ENCODE results near the gene APBA2. TPM values are rescaled to one million over a fixed set of nuclear protein-coding genes. Genes with fewer than 3 reads are reported as not detected.

The APBA2 gene
- total and polyA plus RNA-seq, 7 donors, result 0.06 to 0.36 (median 0.08) TPM; not detected in 2

- no peak overlapping the region for H3K27ac ChIP-seq
- WGBS, 3 donors, result 45 to 58% (median 45%) methylated on average over 9 to 10 of the region's 10 CpGs
- no peaks in the 10 kb centered on the region for H3K36me3 ChIP-seq (ENCODE audit: insufficient read depth in 1 of 2, low read depth in 1 of 2)
- no peak for TF ChIP-seq CTCF (IDR thresholded peaks at IDR 0.05)
- H3K4me1 ChIP-seq, result no peaks in the 10 kb centered on the region
- intact Hi-C loops (cut with DNase I), result no loop called here
- no peak overlapping the region for H3K4me3 ChIP-seq
- no peak for ATAC-seq
- no peak for DNase-seq
- H3K9me3 ChIP-seq, result no peaks in the 10 kb centered on the region
- no peaks in the 10 kb centered on the region for H3K27me3 ChIP-seq (ENCODE audit: insufficient read depth in 3 of 3, low read length in 2 of 3)
Observed at GRCh38 chr15:29062179-29062591, 176.4 kb downstream of the APBA2 start.

GRCh38 chr15:29062626-29063025 is 176.9 kb downstream of the APBA2 start:
- no peaks in the 10 kb centered on the region for H3K27me3 ChIP-seq (ENCODE audit: insufficient read depth in 3 of 3, low read length in 2 of 3)
- no peak for TF ChIP-seq CTCF (IDR thresholded peaks at IDR 0.05)
- H3K36me3 ChIP-seq (ENCODE audit: insufficient read depth in 1 of 2, low read depth in 1 of 2), result no peaks in the 10 kb centered on the region
- H3K27ac ChIP-seq, result no peak overlapping the region
- no peaks in the 10 kb centered on the region for H3K9me3 ChIP-seq
- intact Hi-C loops (cut with DNase I), result no loop called here
- DNase-seq, result no peak
- 39 to 49% (median 45%) methylated on average over 7 of the region's 7 CpGs for WGBS, 3 donors
- ATAC-seq, result no peak
- H3K4me3 ChIP-seq, result no peak overlapping the region
- H3K4me1 ChIP-seq, result no peaks in the 10 kb centered on the region

GRCh38 chr15:29063646-29064045 is 177.9 kb downstream of the APBA2 start:
- 81 to 95% (median 84%) methylated on average over 4 to 5 of the region's 5 CpGs for WGBS, 3 donors
- Histone ChIP-seq H3K4me1 (no peaks in the 10 kb centered on the region), H3K9me3 (no peaks in the 10 kb centered on the region), H3K4me3 (no peak overlapping the region), H3K27me3 (ENCODE audit: insufficient read depth in 3 of 3, low read length in 2 of 3) (no peaks in the 10 kb centered on the region), H3K36me3 (ENCODE audit: insufficient read depth in 1 of 2, low read depth in 1 of 2) (no peaks in the 10 kb centered on the region), H3K27ac (no peak overlapping the region)
- intact Hi-C loops (cut with DNase I), result no loop called here
- no peak for TF ChIP-seq CTCF (IDR thresholded peaks at IDR 0.05)
- ATAC-seq, result no peak
- DNase-seq, result no peak

GRCh38 chr15:29064290-29064689 is 178.5 kb downstream of the APBA2 start:
- Histone ChIP-seq H3K36me3 (ENCODE audit: insufficient read depth in 1 of 2, low read depth in 1 of 2) (no peaks in the 10 kb centered on the region), H3K4me3 (no peak overlapping the region), H3K4me1 (no peaks in the 10 kb centered on the region), H3K27ac (no peak overlapping the region), H3K27me3 (ENCODE audit: insufficient read depth in 3 of 3, low read length in 2 of 3) (no peaks in the 10 kb centered on the region), H3K9me3 (no peaks in the 10 kb centered on the region)
- intact Hi-C loops (cut with DNase I), result no loop called here
- no peak for TF ChIP-seq CTCF (IDR thresholded peaks at IDR 0.05)
- ATAC-seq (no peak), DNase-seq (no peak)
- WGBS, 3 donors, result 56 to 60% (median 57%) methylated on average over 8 of the region's 8 CpGs

GRCh38 chr15:29064731-29065130 is 179.0 kb downstream of the APBA2 start:
- Histone ChIP-seq H3K4me3 (no peak overlapping the region), H3K9me3 (no peaks in the 10 kb centered on the region), H3K27me3 (ENCODE audit: insufficient read depth in 3 of 3, low read length in 2 of 3) (no peaks in the 10 kb centered on the region), H3K36me3 (ENCODE audit: insufficient read depth in 1 of 2, low read depth in 1 of 2) (no peaks in the 10 kb centered on the region), H3K4me1 (no peaks in the 10 kb centered on the region), H3K27ac (no peak overlapping the region)
- WGBS, 3 donors, result 91 to 92% (median 92%) methylated on average over 8 of the region's 8 CpGs
- TF ChIP-seq CTCF (IDR thresholded peaks at IDR 0.05), result no peak
- intact Hi-C loops (cut with DNase I), result no loop called here
- ATAC-seq, result no peak
- DNase-seq, result no peak

Measured in psoas muscle (tissue), 8 donors.